ENCODE data around the gene SPINK4. TPM values are rescaled to one million over a fixed set of nuclear protein-coding genes. Genes with fewer than 3 reads are reported as not detected.

Gene SPINK4
- total RNA-seq, 1 experiment from 2014 or later: not detected

- TF ChIP-seq E2F5 (CRISPR knock-in tag; IDR thresholded peaks at IDR 0.05) (no peak), ZNF423 (CRISPR knock-in tag; IDR thresholded peaks at IDR 0.05) (no peak), E2F4 (CRISPR knock-in tag; IDR thresholded peaks at IDR 0.05; ENCODE audit: borderline replicate concordance, low read depth) (no peak), GRHL2 (CRISPR knock-in tag; IDR thresholded peaks at IDR 0.05; ENCODE audit: insufficient replicate concordance, severe bottlenecking) (no peak), FOXJ3 (CRISPR knock-in tag; IDR thresholded peaks at IDR 0.05; ENCODE audit: borderline replicate concordance) (no peak)
These were observed 8.4 kb upstream of the SPINK4 start (continued) for GRCh38 chr9:33231623-33231942.

- ATAC-seq (no peak), DNase-seq (ENCODE audit: low spot score) (no peak)
- H3K27ac Mint-ChIP-seq: no peak overlapping the region
- H3K27me3 Mint-ChIP-seq (ENCODE audit: low read depth): peaks cover 24% of the 10 kb centered on the region
- H3K9me3 Mint-ChIP-seq: no peaks in the 10 kb centered on the region
- ChIA-PET CTCF (interaction anchor here (1.8 kb wide), 1 partner anchor 10 kb away, joined by 4 read pairs; no protein-coding TSS in a partner anchor), POLR2A (no interaction called here)
- no peaks in the 10 kb centered on the region for H3K4me1 Mint-ChIP-seq
- no peaks in the 10 kb centered on the region for H3K36me3 Mint-ChIP-seq
- no peak overlapping the region for H3K4me3 Mint-ChIP-seq
- TF ChIP-seq JAZF1 (CRISPR knock-in tag; IDR thresholded peaks at IDR 0.05): no peak
- no peak for TF ChIP-seq FOXP4 (CRISPR knock-in tag; IDR thresholded peaks at IDR 0.05)
- no peak for TF ChIP-seq NR3C1 (CRISPR knock-in tag; conservative IDR thresholded peaks at IDR 0.05; ENCODE audit: low read depth)
- TF ChIP-seq ZNF512 (CRISPR knock-in tag; IDR thresholded peaks at IDR 0.05; ENCODE audit: borderline replicate concordance): no peak
- no peak for TF ChIP-seq ETV6 (CRISPR knock-in tag; IDR thresholded peaks at IDR 0.05)
- no peak for TF ChIP-seq AR (CRISPR knock-in tag; IDR thresholded peaks at IDR 0.05)
- TF ChIP-seq MAX (CRISPR knock-in tag; IDR thresholded peaks at IDR 0.05): no peak
- TF ChIP-seq CBFB (CRISPR knock-in tag; IDR thresholded peaks at IDR 0.05; ENCODE audit: low read depth): no peak
- no peak for TF ChIP-seq ZBTB43 (CRISPR knock-in tag; IDR thresholded peaks at IDR 0.05)
- no peak for TF ChIP-seq ATF6 (CRISPR knock-in tag; IDR thresholded peaks at IDR 0.05)
- no peak for TF ChIP-seq ZMAT4 (CRISPR knock-in tag; IDR thresholded peaks at IDR 0.05)
- TF ChIP-seq ZNF671 (CRISPR knock-in tag; IDR thresholded peaks at IDR 0.05): no peak
- TF ChIP-seq TCF7 (CRISPR knock-in tag; IDR thresholded peaks at IDR 0.05; ENCODE audit: low read depth): no peak
- TF ChIP-seq IRF1 (CRISPR knock-in tag; IDR thresholded peaks at IDR 0.05): no peak
- TF ChIP-seq USF1 (CRISPR knock-in tag; IDR thresholded peaks at IDR 0.05): no peak
- TF ChIP-seq GRHL2 (CRISPR knock-in tag; IDR thresholded peaks at IDR 0.05; ENCODE audit: insufficient replicate concordance, severe bottlenecking): no peak
- no peak for TF ChIP-seq ATF1 (CRISPR knock-in tag; IDR thresholded peaks at IDR 0.05)
These were observed 7.2 kb upstream of the SPINK4 start for GRCh38 chr9:33232815-33233214.
